Activated effector memory CD4-positive, alpha-beta T cell treated with Interleukin-2 at 50 U/mL for 16 hours (primary cell): Measurements from ENCODE around the gene TBC1D1.

ENCODE experiments used
- DNase-seq: peaks from one replicate; pipeline ENCODE4 v3.0.0-alpha.2; 2020

The TBC1D1 gene, protein sequence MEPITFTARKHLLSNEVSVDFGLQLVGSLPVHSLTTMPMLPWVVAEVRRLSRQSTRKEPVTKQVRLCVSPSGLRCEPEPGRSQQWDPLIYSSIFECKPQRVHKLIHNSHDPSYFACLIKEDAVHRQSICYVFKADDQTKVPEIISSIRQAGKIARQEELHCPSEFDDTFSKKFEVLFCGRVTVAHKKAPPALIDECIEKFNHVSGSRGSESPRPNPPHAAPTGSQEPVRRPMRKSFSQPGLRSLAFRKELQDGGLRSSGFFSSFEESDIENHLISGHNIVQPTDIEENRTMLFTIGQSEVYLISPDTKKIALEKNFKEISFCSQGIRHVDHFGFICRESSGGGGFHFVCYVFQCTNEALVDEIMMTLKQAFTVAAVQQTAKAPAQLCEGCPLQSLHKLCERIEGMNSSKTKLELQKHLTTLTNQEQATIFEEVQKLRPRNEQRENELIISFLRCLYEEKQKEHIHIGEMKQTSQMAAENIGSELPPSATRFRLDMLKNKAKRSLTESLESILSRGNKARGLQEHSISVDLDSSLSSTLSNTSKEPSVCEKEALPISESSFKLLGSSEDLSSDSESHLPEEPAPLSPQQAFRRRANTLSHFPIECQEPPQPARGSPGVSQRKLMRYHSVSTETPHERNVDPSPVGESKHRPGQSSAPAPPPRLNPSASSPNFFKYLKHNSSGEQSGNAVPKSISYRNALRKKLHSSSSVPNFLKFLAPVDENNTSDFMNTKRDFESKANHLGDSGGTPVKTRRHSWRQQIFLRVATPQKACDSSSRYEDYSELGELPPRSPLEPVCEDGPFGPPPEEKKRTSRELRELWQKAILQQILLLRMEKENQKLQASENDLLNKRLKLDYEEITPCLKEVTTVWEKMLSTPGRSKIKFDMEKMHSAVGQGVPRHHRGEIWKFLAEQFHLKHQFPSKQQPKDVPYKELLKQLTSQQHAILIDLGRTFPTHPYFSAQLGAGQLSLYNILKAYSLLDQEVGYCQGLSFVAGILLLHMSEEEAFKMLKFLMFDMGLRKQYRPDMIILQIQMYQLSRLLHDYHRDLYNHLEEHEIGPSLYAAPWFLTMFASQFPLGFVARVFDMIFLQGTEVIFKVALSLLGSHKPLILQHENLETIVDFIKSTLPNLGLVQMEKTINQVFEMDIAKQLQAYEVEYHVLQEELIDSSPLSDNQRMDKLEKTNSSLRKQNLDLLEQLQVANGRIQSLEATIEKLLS (N-terminal part only)

DNA sequence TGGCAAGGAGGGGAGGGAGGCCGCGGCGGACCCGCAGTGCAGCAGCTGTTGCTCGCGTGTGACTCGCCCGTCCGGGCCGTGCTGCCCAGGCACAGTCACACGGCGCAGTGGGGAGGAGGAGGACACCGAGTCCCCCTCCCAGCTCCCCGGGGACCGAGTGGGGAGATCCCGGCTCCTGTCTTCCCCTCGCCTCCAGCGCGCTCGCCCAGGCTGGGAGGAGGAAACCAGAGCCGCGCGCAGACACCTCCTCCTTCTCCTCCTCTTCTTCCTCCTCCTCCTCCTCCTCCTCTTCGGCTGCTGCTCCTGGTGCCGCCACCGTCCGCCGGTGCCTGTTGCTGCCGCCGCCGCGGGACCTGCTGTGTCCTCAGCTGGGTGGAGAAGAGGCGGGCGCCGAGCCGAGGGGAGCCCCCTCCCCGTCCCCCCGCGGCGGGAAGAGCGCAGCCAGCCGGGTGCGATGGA, at the start of gene TBC1D1:
TSS of gene TBC1D1 (plus strand) at position 284 of the 459 bp plus-strand sequence. CDS start 11,012 bp downstream, outside the sequence.
- DNase-seq, result peak; percentile 37

DNA sequence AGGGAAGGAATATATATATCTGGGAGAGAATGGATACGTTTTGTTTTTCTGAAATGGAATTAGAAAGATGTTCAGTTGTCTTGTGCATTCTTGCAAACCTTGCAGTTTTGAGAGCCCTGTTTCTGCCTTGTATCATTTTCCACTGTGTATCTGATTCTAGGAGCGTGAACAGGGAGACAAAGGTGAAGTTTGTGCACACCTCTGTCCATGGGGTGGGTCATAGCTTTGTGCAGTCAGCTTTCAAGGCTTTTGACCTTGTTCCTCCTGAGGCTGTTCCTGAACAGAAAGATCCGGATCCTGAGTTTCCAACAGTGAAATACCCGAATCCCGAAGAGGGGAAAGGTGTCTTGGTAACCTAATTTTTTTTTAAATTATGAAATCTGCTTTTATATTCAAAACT, 46.7 kb upstream of the TBC1D1 start:
- no peak for DNase-seq

DNA sequence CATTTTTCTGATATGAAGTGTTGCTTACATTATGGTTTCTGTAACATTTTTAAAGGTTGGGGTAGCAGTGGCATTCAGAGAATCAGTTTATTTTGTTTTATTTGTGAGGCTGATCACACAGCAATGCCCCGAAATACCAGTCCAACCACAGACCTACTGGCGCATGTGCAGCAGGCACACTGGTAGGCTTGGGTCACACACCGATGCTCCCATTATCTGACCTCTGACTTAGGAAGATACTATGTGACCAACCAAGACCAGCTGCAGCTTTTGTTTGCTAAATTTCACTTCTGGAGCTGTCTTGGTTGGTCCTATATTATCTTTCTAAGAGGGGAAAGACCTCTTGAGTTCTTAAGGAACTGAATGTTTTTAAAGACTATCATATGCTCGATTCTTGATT, 45.7 kb upstream of the TBC1D1 start:
- no peak for DNase-seq

DNA sequence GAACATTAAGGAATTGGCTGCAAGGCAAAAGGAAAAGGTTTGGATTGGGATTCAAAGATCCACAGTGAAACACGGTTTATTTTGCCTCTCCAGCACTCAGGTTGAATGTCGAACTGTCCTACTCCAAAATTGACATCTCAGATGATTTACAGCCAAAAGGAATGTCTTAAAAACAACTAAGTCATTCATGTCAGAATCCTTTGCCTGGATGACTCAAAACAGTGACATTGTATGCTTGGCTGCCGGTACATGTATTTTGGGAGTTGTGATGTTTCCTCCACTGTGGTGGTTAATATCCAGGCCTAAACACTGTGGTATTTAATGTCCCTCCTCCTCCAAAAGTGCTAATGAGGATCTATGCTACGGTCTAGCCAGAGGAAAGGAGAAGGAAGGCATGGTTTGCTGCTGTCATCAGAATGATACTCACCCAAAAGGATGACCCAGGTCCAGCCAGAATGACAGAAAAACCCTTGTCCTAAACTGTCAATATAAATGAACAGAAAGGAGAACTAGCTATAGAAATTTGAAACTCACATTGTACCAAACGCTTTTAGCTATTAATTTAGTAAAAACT, 43.5 kb upstream of the TBC1D1 start:
- no peak for DNase-seq

DNA sequence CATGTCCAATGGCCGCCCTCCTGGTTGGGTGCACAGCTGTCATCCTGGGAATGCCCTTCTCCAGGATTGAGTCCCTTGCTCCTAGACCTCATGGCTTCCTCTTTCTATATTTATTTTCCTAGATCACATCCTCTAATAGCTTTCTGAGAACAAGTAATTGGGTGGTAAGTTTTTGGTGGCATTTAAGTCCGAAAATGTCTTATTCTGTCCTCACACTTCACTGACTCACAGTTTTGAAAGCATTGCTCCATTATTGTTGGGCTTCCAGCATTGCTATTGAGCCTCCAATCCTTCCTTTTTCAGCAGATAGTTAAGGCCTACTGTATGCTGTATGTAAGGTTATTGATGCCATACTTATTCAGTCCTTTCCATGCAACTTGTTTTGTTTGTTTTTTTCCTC, 38.5 kb upstream of the TBC1D1 start:
- DNase-seq, result no peak

DNA sequence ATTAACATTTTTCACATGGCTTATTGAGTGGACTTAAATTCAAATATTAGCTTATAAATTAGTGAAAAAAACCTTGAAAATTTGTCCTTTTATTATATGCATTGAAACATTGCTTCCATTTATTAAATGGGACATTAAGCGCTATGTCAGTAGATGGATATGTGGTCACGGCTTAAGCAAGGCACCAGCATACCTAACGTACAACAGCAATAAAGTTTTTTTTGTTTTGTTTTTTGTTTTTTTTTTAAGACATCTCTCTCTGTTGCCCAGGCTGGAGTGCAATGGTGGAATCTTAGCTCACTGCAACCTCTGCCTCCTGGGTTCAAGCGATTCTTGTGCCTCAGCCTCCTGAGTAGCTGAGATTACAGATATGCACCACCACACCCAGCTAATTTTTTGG, 32.8 kb upstream of the TBC1D1 start:
- DNase-seq, result no peak

DNA sequence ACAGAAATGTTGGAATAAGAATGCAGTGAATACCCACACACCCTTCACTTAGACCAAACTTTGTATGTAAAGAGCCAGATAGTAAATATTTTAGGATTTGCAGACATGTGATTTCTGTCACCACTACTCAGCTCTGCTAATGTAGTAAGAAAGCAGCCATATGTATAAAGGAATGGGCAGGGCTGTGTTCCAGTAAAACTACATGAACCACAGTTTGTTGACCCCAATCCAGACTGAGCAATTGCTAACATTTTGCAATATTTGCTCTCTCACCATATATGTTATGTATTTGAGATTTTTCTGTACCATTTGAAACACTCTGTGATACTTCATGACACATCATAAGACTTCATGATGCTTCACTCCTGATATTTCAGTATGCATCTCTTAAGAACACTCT, 32.0 kb upstream of the TBC1D1 start:
- no peak for DNase-seq

DNA sequence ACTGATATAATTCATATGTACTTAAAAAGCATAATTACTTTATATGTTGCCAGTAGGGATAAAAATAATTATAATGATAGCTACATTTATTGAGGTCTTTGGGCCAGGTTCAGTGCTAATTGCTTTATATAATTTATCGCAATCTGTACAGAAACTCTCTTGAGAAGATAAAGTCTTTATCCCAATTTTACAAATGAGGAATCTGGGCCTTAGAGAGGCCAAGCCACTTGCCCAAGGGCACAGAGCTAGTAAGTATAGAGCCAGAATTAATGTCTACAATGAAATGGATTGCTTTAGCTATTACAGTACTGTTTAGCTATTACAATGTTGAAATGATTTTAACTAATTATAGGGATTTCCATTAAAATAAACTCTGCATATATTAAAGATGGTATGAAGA, 30.6 kb upstream of the TBC1D1 start:
- DNase-seq, result no peak

DNA sequence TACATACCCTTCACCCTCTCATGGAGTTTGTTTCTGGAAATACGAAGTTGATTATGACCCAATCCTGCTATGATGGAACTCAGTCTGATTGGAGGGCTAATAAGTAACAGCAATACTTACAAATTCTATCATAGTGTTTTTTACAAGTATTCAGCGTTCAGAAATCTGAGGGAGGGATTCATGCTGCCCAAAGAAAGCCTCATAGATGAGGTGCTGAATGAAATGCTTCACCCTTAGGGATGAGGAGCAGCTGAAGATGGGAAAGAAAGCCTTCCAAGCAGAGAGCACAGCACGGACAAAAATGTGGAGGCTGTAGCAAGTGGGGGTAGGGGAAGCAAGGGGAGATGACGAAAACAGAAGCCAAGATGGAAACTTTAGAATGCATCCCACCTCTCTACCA, 27.9 kb upstream of the TBC1D1 start:
- no peak for DNase-seq

DNA sequence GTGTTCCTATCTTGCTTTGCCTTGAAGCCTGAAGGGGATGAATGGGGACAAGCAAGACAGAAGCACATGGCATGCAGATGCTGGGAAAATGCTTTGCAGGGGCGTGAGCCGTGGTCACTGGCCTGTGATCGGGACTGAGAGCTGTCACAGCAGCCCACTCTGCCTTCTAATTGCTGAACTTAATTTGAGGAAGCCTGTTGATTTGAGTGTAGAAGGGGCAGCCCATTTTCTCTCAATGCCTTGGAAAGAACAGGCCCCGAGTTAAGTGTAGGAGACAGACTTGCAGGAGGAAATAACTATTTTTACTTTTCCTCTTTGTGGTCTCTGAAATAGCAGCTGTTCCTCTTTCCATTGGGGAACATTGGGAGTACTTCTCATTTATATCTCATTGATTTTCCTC, 26.1 kb upstream of the TBC1D1 start:
- no peak for DNase-seq

DNA sequence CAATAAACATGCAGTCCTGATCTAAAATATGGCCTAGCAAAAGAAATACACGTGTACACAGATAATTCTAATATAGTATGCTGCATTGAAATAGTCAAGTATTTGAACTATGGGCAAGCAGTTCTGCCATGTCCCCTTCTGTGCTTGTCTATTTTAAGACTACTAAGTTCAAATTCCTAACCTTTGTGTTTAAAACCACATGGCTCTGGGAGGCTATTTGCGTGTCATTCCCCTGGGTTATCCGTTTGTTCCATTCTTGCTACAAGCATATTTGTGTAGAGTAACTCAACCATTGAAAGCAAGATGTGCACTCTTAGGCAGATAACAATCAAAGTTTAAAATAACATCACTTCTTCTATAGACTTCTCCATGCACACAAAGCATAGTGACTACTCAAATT, 25.4 kb upstream of the TBC1D1 start:
- no peak for DNase-seq

DNA sequence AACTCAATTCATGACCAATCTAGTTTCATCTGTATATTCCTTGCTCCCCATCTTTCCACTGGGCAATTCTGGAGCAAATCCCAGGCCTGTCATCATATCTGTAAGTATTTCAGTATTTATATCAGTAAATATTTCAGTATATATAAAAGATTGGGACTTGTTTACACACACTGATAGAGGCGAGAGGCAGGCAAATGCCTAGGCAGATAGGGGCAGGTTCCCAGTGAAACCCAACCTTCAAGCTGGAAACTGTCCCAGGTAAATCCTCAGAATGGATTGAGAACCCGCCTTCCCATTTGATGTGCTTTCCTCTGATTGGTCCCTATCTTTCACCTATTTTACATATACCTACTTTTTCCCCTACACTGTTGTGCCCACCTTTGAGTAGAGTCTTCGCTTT, 23.8 kb upstream of the TBC1D1 start:
- DNase-seq, result no peak

DNA sequence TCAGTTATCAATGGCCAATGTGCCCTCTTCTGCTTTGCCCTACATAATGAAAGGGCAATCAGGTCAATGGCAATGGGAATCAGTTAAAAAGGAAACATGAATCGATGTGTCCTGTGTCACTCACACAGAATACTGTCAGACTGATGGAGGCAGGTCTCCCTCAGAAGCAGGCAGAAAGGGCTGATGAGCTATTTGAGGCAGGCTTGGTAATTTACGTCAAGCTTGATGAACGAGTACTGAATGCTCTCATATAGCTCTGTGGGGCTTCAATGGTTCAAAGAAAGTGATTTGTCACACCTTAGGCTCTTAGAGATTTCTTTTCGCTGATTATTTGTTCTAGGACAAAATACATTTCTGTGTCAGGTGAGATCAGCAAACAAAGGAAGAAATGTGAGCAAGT, 22.6 kb upstream of the TBC1D1 start:
- DNase-seq, result no peak

DNA sequence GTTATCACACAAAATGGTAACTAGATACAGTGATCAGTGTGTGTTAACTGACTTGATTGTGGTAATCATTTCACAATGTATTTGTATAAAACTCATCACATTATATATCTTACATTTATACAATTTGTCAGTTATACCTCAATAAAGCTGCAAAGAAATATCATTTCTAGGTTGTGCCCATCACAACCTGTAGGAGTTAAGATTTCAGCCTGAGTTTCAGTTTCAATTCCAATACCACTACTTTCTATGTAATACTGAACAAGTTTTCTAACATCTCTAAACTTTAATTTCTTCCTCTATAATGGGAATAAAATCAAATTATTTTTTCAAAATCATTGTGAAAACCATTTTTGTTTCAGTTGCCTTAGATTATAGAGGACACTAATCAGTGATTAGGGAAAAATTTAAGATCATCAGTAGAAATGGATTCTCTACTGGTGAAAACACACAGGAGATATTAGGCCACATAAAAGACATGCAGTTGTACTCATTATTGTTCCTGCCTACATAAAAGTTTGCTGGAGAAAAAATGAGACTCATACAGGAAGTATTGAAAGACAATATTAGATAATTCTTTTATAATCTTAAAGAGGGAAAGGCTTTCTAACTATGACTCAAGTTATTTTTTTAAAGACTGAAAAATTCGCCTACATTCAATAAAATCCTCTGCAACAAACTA, 18.4 kb upstream of the TBC1D1 start:
- no peak for DNase-seq

DNA sequence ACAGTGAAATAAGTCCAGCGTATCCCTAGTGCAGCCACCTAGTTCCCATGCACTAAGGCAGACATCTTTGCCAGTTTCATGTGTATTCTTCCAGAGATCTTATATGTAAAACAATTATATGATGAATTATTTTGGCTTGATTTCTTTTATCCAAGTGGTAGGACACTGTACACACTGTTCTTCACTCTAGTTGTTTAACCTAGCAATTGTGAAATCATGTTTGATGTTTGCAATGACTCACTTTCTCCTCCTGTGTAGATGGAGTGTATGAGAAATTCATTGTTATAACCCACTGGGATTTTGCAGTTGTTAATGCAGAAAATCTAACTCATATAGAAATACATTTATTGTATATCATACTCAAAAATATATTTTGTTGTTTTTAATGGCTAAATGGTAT, 17.5 kb upstream of the TBC1D1 start:
- no peak for DNase-seq

DNA sequence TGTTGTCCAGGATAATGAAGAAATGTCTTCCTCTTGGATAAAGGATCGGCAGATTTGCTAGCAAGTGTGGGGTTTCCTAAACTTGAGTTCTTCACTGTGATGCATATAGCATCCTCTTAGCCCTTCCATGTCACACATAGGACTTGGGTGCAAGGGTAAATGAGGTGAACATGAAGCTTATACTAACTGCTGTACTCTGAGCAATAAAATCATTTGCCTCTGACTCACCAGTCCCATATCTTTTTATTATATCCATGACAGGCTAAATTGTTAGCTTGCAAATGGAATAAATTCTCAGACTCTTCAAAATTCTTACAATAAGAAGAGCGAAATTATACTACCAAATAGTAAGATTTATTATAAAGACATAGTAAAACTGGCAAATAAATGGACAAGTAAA, 14.7 kb upstream of the TBC1D1 start:
- no peak for DNase-seq

DNA sequence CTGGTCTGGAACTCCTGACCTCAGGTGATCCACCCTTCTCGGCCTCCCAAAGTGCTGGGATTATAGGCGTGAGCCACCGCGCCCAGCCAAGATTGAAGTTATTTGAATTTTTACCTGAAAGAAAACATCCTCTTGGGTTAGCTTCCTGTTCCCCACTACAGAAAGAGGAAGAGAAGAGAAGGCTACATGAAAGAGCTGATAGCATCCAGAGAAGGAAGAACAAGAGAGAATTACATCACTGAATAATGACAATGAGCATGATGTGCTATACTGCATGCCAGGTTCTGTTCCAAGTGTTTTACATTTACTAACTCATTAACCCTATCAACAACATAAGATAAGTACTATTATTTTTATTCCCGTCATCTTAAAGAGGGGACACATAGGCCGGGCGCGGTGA, 11.5 kb upstream of the TBC1D1 start:
- no peak for DNase-seq

DNA sequence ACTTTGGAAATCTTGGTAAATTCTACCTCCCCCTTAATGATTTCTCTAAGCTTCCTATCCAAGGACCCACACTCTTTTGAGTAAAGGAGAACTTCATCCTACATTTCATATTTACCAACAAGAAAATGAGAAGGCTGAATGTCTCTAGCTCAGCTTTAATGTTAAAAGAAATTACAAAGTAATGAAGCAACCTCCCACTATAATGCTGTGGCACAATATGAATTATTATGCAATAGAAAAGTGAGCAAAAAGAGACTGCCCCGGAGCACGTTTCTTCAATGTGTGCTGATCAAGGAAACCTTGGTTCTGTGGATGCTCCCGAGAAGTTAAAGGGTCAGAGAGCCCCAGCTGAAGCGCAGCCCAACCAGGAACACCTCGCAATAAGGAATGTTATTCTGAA, 9.1 kb upstream of the TBC1D1 start:
- DNase-seq, result no peak

DNA sequence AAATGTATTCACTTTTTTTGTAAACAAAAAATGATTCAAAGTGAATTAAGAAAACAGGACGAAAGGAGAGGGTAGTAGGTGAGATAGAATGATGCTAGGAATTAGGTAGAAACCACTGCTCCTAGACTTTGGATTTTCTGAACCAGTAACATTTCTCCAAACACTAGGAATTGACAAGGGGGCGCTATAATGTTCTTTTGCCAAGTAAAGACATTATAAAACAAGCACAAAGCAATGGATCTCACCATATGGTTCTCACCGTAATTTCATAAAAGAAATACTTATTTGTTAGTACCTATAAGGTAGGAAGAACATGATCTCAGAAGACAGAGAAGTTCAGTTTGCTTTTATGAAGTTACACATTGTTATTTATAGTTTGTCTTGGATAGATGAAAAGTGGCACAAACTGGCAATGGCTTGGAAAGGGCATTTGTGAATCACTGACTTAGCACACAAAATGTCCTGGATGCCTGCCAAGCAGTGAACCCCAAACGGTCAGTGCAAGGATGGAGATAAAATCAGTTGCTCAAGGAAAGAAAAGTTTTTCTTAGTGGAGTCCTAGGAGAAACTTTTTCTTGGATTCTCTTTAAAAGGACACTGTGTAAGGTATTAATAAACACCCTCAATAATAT, 8.1 kb upstream of the TBC1D1 start:
- no peak for DNase-seq

DNA sequence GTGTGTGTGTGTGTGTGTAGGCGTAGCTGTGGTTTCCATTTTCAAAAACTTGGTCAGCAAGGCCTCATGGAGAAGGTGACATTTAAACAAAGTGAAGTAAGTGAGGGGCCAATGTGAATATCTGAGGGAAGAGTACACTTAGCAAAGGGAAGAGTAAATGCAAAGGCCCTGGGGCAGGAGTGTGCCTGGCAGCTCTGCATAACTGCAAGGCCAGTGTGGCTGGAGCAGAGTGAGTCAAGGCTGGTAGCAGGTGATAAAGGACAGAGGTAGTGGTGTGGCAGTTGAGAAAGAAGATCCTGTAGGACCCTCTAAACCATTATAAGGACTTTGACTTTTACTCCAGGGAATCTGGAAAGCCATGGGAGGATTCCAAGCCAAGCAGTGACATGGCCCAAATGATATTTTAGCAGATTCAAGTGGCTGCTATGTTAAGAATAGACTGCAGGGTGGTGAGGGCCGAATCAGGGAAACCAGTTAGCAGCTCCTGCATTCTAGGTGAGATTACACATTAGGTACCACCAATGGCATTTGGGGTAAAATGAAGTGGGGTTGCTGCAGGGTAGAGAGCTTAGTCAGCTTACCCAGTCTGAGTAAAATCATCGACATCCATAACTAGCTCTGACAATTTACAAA, 5.9 kb upstream of the TBC1D1 start:
- no peak for DNase-seq

DNA sequence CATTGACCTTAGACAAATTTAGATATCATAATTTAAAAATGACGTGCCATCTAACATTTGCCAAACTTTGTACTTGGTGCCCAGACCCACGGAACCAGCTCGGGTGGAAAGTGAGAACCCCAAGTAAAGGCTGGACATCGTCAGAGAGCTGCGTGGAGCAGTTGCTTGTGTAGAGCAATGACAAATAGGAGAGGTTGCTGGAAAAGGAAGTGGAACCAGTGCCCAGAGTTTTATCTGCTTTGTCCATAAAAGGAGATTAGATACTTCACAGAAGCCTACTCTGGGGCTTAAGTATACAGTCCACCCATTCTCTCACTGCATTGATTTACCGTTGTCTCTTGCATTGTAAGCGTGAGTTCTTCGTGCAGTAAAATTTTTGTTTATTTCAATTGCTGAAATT, 5.4 kb upstream of the TBC1D1 start:
- no peak for DNase-seq
